B cell (primary cell): ENCODE measurements around the gene GLIS1.

Experiments used
- CTCF ChIP-seq: fragments of 200-600 bp; IDR thresholded peaks from one replicate; pipeline ENCODE4 v1.8.0; 2022; ENCODE audit warnings: antibody characterized with exemption, mild to moderate bottlenecking
- EZH2 ChIP-seq: IDR thresholded peaks from 2 replicates; pipeline ENCODE4 v1.6.1; 2012; ENCODE audit warnings: borderline replicate concordance, low read depth, mild to moderate bottlenecking, moderate library complexity, low read length; ENCODE audit not compliant: insufficient read depth, poor library complexity, severe bottlenecking

DNA sequence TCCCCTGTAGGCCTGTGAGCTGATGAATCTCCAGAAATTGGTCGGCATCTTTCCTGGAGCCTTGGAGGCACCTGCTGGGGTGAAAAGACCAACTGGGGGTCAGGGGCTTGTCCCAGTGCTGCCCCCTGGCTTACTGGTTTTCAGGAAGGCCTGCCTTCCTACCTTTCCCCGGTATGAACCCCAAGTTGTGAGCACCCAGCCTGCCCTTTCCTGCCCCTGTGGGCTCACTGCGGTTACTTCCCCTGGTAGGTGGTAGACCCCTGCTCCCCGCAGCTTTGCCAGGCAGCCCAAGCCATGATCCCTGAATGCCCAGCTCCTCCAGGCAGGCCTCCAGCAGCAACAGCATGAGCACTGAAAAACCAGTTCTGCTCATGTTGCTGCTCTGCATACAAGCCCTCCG is 269.6 kb downstream of the GLIS1 start:
- TF ChIP-seq CTCF: no peak
- no peak for TF ChIP-seq EZH2
